GM21576 (cell line): ENCODE results near the gene MGST3.
"Not testable (repeated sequence)": the region's sequence is repeated elsewhere in the genome, so short reads cannot be mapped to it uniquely, and the experiment has no call there.

Source experiments
- ATAC-seq: cut with Tn5 transposase; IDR thresholded peaks from one replicate; pipeline ENCODE4 v1.9.1; 2021; ENCODE audit warnings: mild to moderate bottlenecking, moderate library complexity; ENCODE audit not compliant: unreplicated experiment

Gene MGST3

DNA sequence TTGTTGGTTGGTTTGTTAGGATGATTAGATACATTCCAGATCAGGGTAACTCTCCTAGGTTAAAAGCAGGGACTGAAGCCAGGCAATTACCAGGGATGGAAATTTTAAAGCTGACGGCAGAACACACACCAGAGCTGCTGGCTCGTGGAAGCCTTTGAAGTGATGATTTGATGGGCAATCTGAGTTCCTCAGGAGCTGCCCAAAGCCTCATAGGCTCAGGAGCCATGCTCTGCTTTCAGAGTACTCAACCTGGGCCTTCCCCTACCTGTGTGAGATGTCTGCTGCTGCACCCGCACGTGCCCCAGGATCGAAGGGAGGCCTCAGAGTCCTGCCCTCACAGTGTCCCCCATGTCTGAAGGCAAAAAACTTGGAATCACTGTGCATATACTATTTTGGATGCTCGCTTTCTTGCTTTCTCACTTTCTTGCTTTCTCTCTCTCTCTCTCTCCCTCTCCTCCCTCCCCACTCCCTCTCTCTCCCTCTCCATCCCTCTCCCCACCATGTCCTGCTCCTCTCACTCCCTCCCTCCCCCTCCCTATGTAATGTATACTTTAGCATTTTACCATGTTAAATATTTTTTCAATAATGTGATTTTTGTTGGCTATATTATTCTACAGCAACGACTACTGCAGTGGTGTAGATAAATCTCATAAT lies 18.0 kb downstream of the MGST3 start:
- ATAC-seq, result no peak

DNA sequence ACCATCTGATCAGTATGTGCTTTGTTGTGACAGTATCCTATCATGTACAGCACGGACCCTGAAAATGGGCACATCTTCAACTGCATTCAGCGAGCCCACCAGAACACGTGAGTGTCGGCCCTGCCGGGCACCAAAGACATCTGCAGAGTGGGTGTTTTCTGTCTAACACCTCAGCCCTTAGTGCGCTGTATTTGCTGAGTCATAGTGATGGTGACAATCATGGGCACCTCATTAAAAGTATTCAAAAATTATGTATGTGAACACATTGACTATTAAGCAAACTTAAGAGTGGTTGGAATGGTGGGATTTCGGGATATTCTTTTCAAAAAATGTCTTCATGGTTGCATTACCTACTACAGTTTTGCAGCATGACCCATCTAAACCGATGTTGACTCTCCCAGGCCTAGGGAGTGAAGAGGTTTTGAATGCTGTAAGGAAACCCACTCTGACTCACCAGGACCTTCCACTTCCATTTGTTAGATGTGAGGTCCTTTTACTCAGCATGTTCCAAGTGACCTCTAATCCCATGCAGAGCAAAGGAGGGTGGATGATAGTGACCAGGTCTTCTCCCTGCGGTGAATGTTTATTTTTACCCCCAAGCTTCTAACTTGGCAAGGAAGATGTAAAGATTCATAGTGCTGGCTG lies 20.1 kb downstream of the MGST3 start:
- no peak for ATAC-seq

DNA sequence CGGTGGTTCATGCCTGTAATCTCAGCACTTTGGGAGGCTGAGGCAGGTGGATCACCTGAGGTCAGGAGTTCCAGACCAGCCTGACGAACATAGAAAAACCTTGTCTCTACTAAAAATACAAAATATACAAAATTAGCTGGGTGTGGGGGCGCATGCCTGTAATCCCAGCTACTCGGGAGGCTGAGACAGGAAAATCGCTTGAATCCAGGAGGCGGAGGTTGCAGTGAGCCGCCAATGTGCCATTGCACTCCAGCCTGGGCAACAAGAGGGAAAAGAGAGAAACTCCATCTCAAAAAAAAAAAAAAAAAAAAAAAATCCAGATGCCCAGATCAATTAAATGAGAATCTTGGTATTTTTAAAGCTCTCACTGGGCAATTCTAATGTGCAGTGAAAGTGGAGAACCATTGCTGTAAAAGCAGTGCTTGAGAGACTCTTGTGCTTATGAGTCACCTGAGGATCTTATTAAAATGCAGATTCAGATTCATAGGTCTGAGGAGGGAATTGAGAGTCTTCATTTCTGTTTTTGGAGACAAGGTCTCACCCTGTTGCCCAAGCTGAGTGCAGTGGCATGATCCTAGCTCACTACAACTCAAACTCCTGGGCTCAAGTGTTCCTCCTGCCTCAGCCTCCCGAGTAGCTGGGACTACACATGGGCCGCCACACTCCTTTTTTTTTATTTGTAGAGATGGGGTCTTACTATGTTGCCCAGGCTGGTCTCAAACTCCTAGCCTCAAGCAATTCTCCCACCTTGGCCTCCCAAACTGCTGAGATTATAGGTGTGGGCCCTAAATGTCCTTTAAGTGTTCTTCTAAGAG lies 27.9 kb downstream of the MGST3 start:
- not testable (repeated sequence) for ATAC-seq

- no peak for ATAC-seq
These were observed 28.5 kb downstream of the MGST3 start for GRCh38 chr1:165659581-165659895.

DNA sequence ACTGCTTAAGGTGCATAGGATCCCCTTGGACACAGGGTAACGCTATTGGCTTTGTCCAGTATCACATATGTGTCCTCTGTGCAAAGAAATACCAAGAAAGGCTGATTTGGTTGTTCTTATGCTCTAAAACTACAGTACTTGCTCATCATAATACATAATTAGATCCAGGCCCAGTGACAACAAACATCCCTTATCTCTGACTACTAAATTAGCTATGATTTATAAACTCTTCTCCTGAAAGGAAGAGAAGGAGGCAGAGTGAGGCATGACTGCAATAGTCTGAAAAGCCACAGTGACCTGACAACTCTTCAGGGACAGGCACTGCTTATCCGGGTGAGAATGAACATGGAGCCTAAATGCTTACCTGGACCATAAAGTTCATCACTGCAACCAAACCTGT lies 30.7 kb downstream of the MGST3 start:
- ATAC-seq, result no peak

DNA sequence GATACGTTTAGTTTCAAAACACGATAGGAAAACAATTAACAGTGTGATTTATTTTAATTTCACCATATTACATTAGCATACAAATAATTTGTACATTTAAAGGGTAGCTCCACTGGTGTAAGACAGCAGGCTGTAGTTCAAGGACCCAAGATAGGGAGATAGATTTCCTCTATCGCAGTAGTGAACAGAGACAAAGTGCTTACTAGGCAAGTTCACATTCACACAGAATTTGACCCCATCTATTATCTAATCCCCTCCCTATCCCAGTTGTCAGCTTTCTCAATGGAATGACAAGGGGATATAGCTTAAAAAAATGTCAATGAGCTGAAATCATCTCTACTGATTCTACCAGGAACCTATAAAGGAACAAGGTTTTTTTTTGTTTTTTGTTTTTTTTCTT lies 31.2 kb downstream of the MGST3 start:
- no peak for ATAC-seq

DNA sequence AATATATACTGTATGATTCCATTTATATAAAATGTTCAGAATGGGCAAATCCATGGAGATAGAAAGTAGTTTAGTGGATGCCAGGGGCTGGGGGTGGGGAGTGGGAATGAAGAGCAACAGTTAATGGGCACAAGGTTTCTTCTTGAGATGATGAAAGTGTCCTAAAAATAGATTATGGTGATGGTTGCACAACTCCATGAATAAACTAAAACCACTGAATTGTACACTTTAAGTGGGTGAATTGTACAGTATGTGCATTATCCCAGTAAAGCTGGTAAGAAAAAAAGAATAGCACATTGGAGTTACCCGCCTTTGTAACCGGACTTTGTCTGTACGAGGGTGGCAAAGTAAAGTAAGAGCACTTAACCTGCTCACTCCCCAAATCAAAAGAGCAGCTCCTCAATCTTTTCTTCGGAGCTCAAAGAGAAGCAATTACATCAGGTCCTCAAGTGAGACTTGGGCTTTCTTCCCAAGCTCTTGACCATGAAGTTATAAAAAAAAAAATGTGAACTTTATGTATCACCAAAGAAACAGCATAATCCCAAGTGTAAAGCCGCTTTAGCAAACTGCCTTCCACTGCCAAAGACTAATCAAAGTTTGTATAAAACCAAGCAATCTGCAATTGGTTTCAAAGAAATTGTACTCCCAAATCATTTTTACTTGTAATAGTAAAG lies 35.3 kb downstream of the MGST3 start:
- ATAC-seq, result no peak

- no peak for ATAC-seq
These were observed 37.1 kb downstream of the MGST3 start for GRCh38 chr1:165668184-165668583.

GRCh38 chr1:165671526-165671925 lies 40.5 kb downstream of the MGST3 start:
- no peak for ATAC-seq

- no peak for ATAC-seq
These were observed 43.6 kb downstream of the MGST3 start for GRCh38 chr1:165674599-165674998.

DNA sequence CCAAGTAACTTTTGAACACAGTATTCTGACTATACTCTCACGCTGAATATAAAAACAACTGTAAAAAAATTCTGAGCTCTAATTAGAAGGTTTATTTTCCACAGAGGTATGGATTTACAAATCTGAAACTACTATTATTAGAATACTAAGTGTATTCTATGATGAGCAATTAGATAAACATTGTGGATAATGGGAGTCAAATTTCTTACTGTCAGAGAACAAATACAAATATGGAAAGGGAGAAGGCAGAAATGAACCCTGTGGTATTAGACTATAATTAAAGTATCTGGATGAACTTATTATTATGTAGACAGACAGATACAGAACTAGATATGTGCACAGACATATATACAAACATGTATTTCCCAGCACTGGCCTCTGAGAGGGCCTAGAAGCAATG lies 44.8 kb downstream of the MGST3 start:
- no peak for ATAC-seq

GRCh38 chr1:165678509-165678908 lies 47.5 kb downstream of the MGST3 start:
- no peak for ATAC-seq

GRCh38 chr1:165679282-165680036 lies 48.4 kb downstream of the MGST3 start:
- ATAC-seq, result no peak

DNA sequence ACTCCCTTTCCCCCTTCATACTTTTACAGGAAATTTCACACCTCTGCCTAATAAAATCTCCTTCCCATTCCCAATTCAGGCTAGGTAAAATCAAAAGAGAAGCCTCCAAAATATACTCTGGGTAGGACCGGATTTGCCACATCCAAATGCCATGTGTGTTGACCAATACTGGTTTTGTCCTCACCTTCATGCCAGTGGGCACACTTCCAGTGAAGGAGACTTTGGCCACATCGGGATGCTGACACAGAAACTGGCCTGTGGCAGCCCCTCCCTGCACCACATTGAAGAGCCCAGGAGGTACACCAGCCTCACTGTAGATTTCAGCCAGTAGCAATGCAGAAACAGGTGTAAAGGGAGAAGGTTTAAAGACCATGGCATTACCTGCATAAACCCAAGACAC lies 49.3 kb downstream of the MGST3 start:
- ATAC-seq, result no peak

- ATAC-seq, result not testable (repeated sequence)
These were observed 49.7 kb downstream of the MGST3 start for GRCh38 chr1:165680773-165681172.

DNA sequence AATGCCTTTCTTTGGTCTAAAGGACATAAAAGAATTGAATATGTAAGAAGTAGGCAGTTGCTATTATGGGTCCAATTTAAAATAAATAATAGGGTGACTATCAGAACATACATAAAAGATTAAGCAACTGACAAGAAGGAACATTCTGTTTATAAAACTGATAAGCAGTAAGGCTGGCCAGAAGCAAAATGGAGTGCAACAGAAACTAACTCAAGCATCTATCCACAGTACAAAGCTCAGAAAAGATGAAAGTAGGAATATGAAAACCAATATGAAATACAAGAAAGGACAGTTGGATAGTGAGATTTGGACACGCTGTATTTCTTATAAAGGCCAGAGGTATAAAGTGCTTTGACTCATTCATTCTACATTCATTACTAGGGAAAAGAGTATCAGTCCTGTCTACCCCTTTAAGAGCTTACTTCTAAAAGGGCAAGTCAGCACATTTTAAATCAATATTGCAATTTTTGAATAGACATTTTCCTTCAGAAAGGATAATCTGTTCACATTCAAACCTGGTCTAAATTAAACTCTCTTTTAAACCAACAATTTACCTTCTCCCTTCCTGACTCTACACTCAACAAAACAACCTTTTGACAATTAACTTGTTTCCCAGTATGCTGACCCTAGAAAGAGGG lies 52.9 kb downstream of the MGST3 start:
- no peak for ATAC-seq

DNA sequence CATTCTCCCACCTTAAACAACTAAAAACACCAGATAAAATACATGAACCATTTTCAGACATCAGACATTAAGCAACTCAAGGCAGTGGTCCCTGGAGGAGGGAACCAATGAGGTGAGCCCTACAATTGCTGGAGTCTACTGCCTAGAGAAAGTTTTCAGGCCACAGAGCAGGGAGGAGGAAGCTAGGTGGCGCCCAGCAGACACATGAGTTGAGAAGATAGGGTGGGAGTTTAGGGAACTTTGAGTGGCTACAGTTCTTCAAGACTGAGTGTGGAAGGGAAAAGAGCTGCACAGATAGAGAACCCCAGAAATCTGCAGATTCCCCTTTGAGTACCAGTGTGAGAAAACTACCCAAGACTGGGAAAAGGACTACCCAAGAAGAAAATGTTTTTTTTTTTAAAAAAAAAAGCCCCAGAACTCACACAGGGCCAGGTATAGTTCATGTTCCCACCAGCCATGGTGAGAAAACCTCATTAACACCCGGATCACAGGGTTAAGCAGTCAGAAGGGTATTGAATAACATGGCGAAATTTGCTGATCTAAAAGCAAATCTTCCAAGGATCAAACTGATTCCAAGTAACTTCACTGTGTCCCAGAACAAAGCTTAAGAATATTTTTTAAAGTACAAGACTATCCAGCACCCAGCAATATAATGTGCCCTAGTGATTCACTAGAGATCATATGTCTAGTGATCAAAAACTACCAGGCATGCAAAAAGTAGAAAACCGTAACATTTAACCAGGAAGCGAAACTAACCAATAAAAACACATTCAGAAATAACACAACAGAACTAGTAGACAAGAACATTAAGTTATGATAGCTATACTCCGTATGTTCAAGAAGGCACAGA lies 55.3 kb downstream of the MGST3 start:
- ATAC-seq, result peak; percentile 82

DNA sequence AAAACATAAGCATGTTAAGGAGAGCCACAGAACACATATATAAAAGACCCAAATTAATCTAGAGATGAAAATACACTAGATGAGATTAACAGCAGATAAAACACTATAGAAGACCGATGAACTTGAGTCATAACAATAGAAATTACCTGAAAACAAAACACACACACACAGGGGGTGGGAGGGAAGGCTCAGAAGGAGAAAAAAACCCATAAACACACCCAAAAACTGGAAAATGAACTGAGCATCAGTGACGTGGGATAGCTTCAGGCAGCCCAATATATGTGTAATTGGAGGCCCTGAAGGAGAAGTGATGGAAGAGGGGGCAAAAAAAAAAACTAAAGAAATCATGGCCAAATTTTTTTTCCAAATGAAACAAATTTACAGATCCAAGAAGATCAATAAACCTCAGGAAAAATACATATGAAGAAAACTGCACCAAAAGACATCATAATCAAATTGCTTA lies 56.0 kb downstream of the MGST3 start:
- peak; percentile 21 for ATAC-seq

GRCh38 chr1:165688046-165688445 lies 57.0 kb downstream of the MGST3 start:
- ATAC-seq, result no peak
